ENCODE measurements around the gene LSM10.
A peak's percentile ranks its signal among the peaks of the same experiment; 100 is the strongest.

Gene LSM10

GRCh38 chr1:36383240-36383639 lies 14.5 kb downstream of the LSM10 start:
- DNase-seq (ENCODE audit: low read depth): no peak

GRCh38 chr1:36382669-36383068 lies 15.0 kb downstream of the LSM10 start:
- no peak for DNase-seq (ENCODE audit: low read depth)

- no peak for DNase-seq (ENCODE audit: low read depth)
Measured at GRCh38 chr1:36382231-36382630, 15.5 kb downstream of the LSM10 start.

- no peak for DNase-seq (ENCODE audit: low read depth)
Measured at GRCh38 chr1:36381405-36381804, 16.3 kb downstream of the LSM10 start.

GRCh38 chr1:36380782-36381181 lies 16.9 kb downstream of the LSM10 start:
- no peak for DNase-seq (ENCODE audit: low read depth)

GRCh38 chr1:36380143-36380619 lies 17.5 kb downstream of the LSM10 start:
- no peak for DNase-seq (ENCODE audit: low read depth)

GRCh38 chr1:36377791-36378492 lies 19.8 kb downstream of the LSM10 start:
- no peak for DNase-seq (ENCODE audit: low read depth)

- DNase-seq (ENCODE audit: low read depth): no peak
Measured at GRCh38 chr1:36372617-36373016, 25.1 kb downstream of the LSM10 start.

GRCh38 chr1:36369061-36369861 lies 28.4 kb downstream of the LSM10 start:
- DNase-seq (ENCODE audit: low read depth): peak; percentile 81

- DNase-seq (ENCODE audit: low read depth): no peak
Measured at GRCh38 chr1:36367798-36368197, 29.9 kb downstream of the LSM10 start.

GRCh38 chr1:36367066-36367465 lies 30.6 kb downstream of the LSM10 start:
- no peak for DNase-seq (ENCODE audit: low read depth)

- DNase-seq (ENCODE audit: low read depth): no peak
Measured at GRCh38 chr1:36366091-36366661, 31.5 kb downstream of the LSM10 start.

- no peak for DNase-seq (ENCODE audit: low read depth)
Measured at GRCh38 chr1:36365381-36365780, 32.3 kb downstream of the LSM10 start.

- no peak for DNase-seq (ENCODE audit: low read depth)
Measured at GRCh38 chr1:36359911-36360550, 37.7 kb downstream of the LSM10 start.

GRCh38 chr1:36359383-36359782 lies 38.3 kb downstream of the LSM10 start:
- DNase-seq (ENCODE audit: low read depth): no peak

GRCh38 chr1:36358514-36359084 lies 39.1 kb downstream of the LSM10 start:
- no peak for DNase-seq (ENCODE audit: low read depth)

- no peak for DNase-seq (ENCODE audit: low read depth)
Measured at GRCh38 chr1:36355811-36356210, 41.9 kb downstream of the LSM10 start.

GRCh38 chr1:36354486-36354885 lies 43.2 kb downstream of the LSM10 start:
- DNase-seq (ENCODE audit: low read depth): no peak

GRCh38 chr1:36352910-36353878 lies 44.5 kb downstream of the LSM10 start:
- DNase-seq (ENCODE audit: low read depth): no peak

GRCh38 chr1:36352125-36352909 lies 45.4 kb downstream of the LSM10 start:
- no peak for DNase-seq (ENCODE audit: low read depth)

Measured in stimulated activated CD8-positive, alpha-beta memory T cell treated with anti-CD3 and anti-CD28 coated beads, Interleukin-12 subunit alpha, Interleukin-12 subunit beta, amount 100 ng/mL, for 1 hour (primary cell).